Astrocyte (in vitro differentiated cells and primary cell): Measurements from ENCODE around the gene DCST2. TPM values are rescaled to one million over a fixed set of nuclear protein-coding genes. Genes with fewer than 3 reads are reported as not detected.

Experiments
- DNase-seq: peaks from one replicate; pipeline ENCODE4 v3.0.0-alpha.2; 2010; ENCODE audit warnings: low read depth
- FAIRE-seq: peaks from 2 replicates; lab custom pipeline; 2011; peaks lifted over from hg19 to GRCh38; lab: Jason Lieb, UNC
- H2AFZ ChIP-seq: 2 replicates; pipeline ENCODE4 v1.6.0; 2012; ENCODE audit warnings: low read depth, low read length, inconsistent platforms
- H3K27ac ChIP-seq: 2 replicates; pipeline ENCODE4 v1.5.1; 2011; ENCODE audit warnings: low read depth, low read length, inconsistent platforms
- H3K27me3 ChIP-seq: 2 replicates; pipeline ENCODE4 v1.6.0; 2011; ENCODE audit warnings: low read length, inconsistent platforms; ENCODE audit not compliant: insufficient read depth
- H3K36me3 ChIP-seq: 2 replicates; pipeline ENCODE4 v1.5.1; 2011; ENCODE audit warnings: low read length, inconsistent platforms; ENCODE audit not compliant: insufficient read depth
- H3K4me1 ChIP-seq: 2 replicates; pipeline ENCODE4 v1.5.1; 2011; ENCODE audit warnings: low read length, inconsistent platforms; ENCODE audit not compliant: insufficient read depth
- H3K4me2 ChIP-seq: 2 replicates; pipeline ENCODE4 v1.6.0; 2012; ENCODE audit warnings: low read length, inconsistent platforms
- H3K4me3 ChIP-seq: 2 replicates; pipeline ENCODE4 v1.5.1; 2011; ENCODE audit warnings: low read depth, mild to moderate bottlenecking, low read length, inconsistent platforms; ENCODE audit not compliant: insufficient read depth
- H3K79me2 ChIP-seq: 2 replicates; pipeline ENCODE4 v1.6.0; 2012; ENCODE audit warnings: mild to moderate bottlenecking, low read length, inconsistent platforms; ENCODE audit not compliant: insufficient read depth
- H3K9ac ChIP-seq: 2 replicates; pipeline ENCODE4 v1.6.0; 2012; ENCODE audit warnings: mild to moderate bottlenecking, low read length, inconsistent platforms
- H3K9me3 ChIP-seq: 2 replicates; pipeline ENCODE4 v1.5.1; 2012; ENCODE audit warnings: low read depth, mild to moderate bottlenecking, low read length, inconsistent platforms; ENCODE audit not compliant: insufficient read depth
- H4K20me1 ChIP-seq: 2 replicates; pipeline ENCODE4 v1.6.0; 2012; ENCODE audit warnings: low read length, inconsistent platforms; ENCODE audit not compliant: insufficient read depth
- H3K27ac Mint-ChIP-seq: one replicate; pipeline ENCODE4 v1.8.0; 2021; ENCODE audit warnings: mild to moderate bottlenecking, mixed read lengths; ENCODE audit not compliant: unreplicated experiment
- H3K27me3 Mint-ChIP-seq: one replicate; pipeline ENCODE4 v1.8.0; 2021; ENCODE audit warnings: low read depth, mixed read lengths; ENCODE audit not compliant: unreplicated experiment
- H3K36me3 Mint-ChIP-seq: one replicate; pipeline ENCODE4 v1.8.0; 2021; ENCODE audit warnings: low read depth, mixed read lengths; ENCODE audit not compliant: unreplicated experiment
- H3K4me1 Mint-ChIP-seq: one replicate; pipeline ENCODE4 v1.8.0; 2021; ENCODE audit warnings: low read depth, mixed read lengths; ENCODE audit not compliant: unreplicated experiment
- H3K4me3 Mint-ChIP-seq: one replicate; pipeline ENCODE4 v1.8.0; 2021; ENCODE audit warnings: mild to moderate bottlenecking, moderate library complexity, mixed read lengths; ENCODE audit not compliant: unreplicated experiment
- H3K9me3 Mint-ChIP-seq: one replicate; pipeline ENCODE4 v1.8.0; 2021; ENCODE audit warnings: mild to moderate bottlenecking, mixed read lengths; ENCODE audit not compliant: unreplicated experiment
- CTCF ChIP-seq: IDR thresholded peaks from 2 replicates; pipeline ENCODE4 v1.5.1; 2011; ENCODE audit warnings: low read depth, mild to moderate bottlenecking, inconsistent platforms, low read length, moderate library complexity; ENCODE audit not compliant: insufficient read depth
- EZH2 ChIP-seq: IDR thresholded peaks from 2 replicates; pipeline ENCODE4 v1.6.1; 2012; ENCODE audit warnings: mild to moderate bottlenecking, low read length, inconsistent platforms; ENCODE audit not compliant: insufficient read depth
- total RNA-seq: library from RNA; stranded (reverse); gene quantifications from 2 replicates; pipeline ENCODE4 v1.2.1, GENCODE V29; 2021

DCST2 gene
- total RNA-seq, 1 donor from 2014 or later, result 0.34 TPM

GRCh38 chr1:155022136-155022926 is 11.2 kb downstream of the DCST2 start:
- FAIRE-seq (no peak), DNase-seq (no peak)
- no peaks in the 10 kb centered on the region for H3K27me3 ChIP-seq
- peaks cover 11% of the 10 kb centered on the region for H4K20me1 ChIP-seq
- H2AFZ ChIP-seq, result no peak overlapping the region
- Mint-ChIP-seq H3K4me3 (peak overlapping the region; percentile 23), H3K27me3 (no peaks in the 10 kb centered on the region), H3K36me3 (no peaks in the 10 kb centered on the region), H3K27ac (peak overlapping the region; percentile 64), H3K9me3 (no peaks in the 10 kb centered on the region), H3K4me1 (peaks cover 29% of the 10 kb centered on the region)
- H3K79me2 ChIP-seq, result no peaks in the 10 kb centered on the region
- no peak overlapping the region for H3K4me3 ChIP-seq
- H3K9ac ChIP-seq, result no peak overlapping the region
- no peak overlapping the region for H3K27ac ChIP-seq
- H3K4me1 ChIP-seq, result peaks cover 4% of the 10 kb centered on the region
- no peak for TF ChIP-seq CTCF
- H3K4me2 ChIP-seq, result no peak overlapping the region
- H3K9me3 ChIP-seq, result no peaks in the 10 kb centered on the region
- H3K36me3 ChIP-seq, result no peaks in the 10 kb centered on the region

- H2AFZ ChIP-seq, result no peak overlapping the region
- H3K9me3 Mint-ChIP-seq, result no peaks in the 10 kb centered on the region
- H3K9me3 ChIP-seq, result no peaks in the 10 kb centered on the region
- no peak overlapping the region for H3K4me2 ChIP-seq
- H3K4me3 Mint-ChIP-seq, result no peak overlapping the region
- H3K4me1 Mint-ChIP-seq, result peaks cover 29% of the 10 kb centered on the region
- H3K4me3 ChIP-seq, result no peak overlapping the region
- H3K4me1 ChIP-seq, result peaks cover 9% of the 10 kb centered on the region
- no peaks in the 10 kb centered on the region for H3K36me3 Mint-ChIP-seq
- no peaks in the 10 kb centered on the region for H3K27me3 Mint-ChIP-seq
- no peak overlapping the region for H3K9ac ChIP-seq
- no peak overlapping the region for H3K27ac ChIP-seq
- no peaks in the 10 kb centered on the region for H3K36me3 ChIP-seq
- no peak for DNase-seq
- H3K27me3 ChIP-seq, result no peaks in the 10 kb centered on the region
- TF ChIP-seq EZH2 (no peak), CTCF (no peak)
- no peaks in the 10 kb centered on the region for H3K79me2 ChIP-seq
- peaks cover 11% of the 10 kb centered on the region for H4K20me1 ChIP-seq
- peak overlapping the region; percentile 3 for H3K27ac Mint-ChIP-seq
- FAIRE-seq, result no peak
Observed at GRCh38 chr1:155019377-155020245, 14.0 kb downstream of the DCST2 start.
